Mesenteric fat pad (tissue), 1 donor: Measurements from ENCODE around the gene TNFRSF14. TPM values are rescaled to one million over a fixed set of nuclear protein-coding genes. Genes with fewer than 3 reads are reported as not detected.

ENCODE experiments used
- DNase-seq: peaks from one replicate; pipeline ENCODE4 v3.0.0-alpha.2; 2020; ENCODE audit warnings: low spot score
- total RNA-seq: library from RNA; stranded (reverse); fragmentation: NEBNext Ultra II Directional; extraction: Animal tissue kit (Norgen Biotek cat#: 25700); gene quantifications from one replicate; pipeline ENCODE4 v1.2.1, GENCODE V29; 2021
- donor health status: DM: yes; HTN: yes; CAD: no.

TNFRSF14 gene
- total RNA-seq, 1 donor from 2014 or later: 53.7 TPM

- no peak for DNase-seq
Observed at GRCh38 chr1:2597441-2598328, 41.5 kb downstream of the TNFRSF14 start.

GRCh38 chr1:2598329-2598931 lies 42.3 kb downstream of the TNFRSF14 start:
- DNase-seq: no peak

GRCh38 chr1:2601721-2602303 lies 45.6 kb downstream of the TNFRSF14 start:
- DNase-seq: peak; percentile 74

GRCh38 chr1:2602311-2602835 lies 46.2 kb downstream of the TNFRSF14 start:
- DNase-seq: peak; percentile 45

GRCh38 chr1:2602866-2603520 lies 46.8 kb downstream of the TNFRSF14 start:
- DNase-seq: peak; percentile 51

GRCh38 chr1:2603521-2604155 lies 47.5 kb downstream of the TNFRSF14 start:
- peak; percentile 69 for DNase-seq

GRCh38 chr1:2604156-2604843 lies 48.1 kb downstream of the TNFRSF14 start:
- DNase-seq: peak; percentile 85

- DNase-seq: peak; percentile 84
Observed at GRCh38 chr1:2604844-2605508, 48.8 kb downstream of the TNFRSF14 start.

- peak; percentile 86 for DNase-seq
Observed at GRCh38 chr1:2605509-2606395, 49.6 kb downstream of the TNFRSF14 start.

- DNase-seq: peak; percentile 57
Observed at GRCh38 chr1:2606396-2606880, 50.3 kb downstream of the TNFRSF14 start.

GRCh38 chr1:2606881-2607621 lies 50.9 kb downstream of the TNFRSF14 start:
- peak; percentile 85 for DNase-seq

- DNase-seq: peak; percentile 72
Observed at GRCh38 chr1:2607641-2608091, 51.5 kb downstream of the TNFRSF14 start.

GRCh38 chr1:2609319-2610035 lies 53.3 kb downstream of the TNFRSF14 start:
- peak; percentile 84 for DNase-seq

GRCh38 chr1:2610036-2610959 lies 54.1 kb downstream of the TNFRSF14 start:
- peak; percentile 81 for DNase-seq

GRCh38 chr1:2611031-2611501 lies 54.9 kb downstream of the TNFRSF14 start:
- peak; percentile 83 for DNase-seq
